ENCODE results near the gene MXD1. TPM values are rescaled to one million over a fixed set of nuclear protein-coding genes. Genes with fewer than 3 reads are reported as not detected.
A peak's percentile ranks its signal among the peaks of the same experiment; 100 is the strongest.

MXD1 gene
- total RNA-seq, 2 experiments from 2014 or later = 6.1 to 10.6 TPM

DNA sequence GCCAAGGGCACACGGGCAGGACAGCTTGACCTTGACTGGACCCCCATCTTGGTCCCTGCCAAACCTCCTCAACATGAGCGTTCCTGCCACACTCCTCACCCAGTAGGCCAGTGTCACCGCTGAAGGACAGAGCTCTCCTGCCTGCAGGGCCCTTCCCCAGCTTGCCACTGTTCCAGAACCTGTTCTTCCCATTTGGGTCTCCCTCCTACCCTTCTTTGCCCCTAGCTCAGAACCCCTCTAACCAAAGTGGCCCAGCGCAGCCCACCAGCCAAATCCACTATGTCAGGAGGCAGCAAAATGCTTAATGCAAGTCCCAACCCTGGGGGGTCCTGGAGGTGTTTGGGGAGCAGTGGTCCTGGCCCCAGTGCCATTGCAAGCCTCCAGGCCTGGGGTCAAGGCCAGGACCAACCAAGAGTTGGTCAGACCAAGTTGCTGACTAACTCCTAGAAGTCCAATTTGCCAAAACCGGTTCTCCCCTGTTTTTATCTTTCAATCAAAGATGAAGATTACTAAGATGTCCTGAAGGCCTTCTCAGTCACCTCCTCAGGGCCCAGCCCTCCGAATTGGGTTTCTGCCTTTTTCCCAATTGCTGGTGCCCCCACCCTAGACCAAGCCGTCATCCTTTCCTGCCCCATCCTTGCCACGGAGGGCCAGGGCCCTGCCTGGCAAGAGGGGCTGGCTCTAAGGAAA lies 51.0 kb downstream of the MXD1 start:
- DNase-seq (no peak), ATAC-seq (no peak)
- no peak overlapping the region for H3K4me3 Mint-ChIP-seq
- peaks cover 3% of the 10 kb centered on the region for H3K4me1 Mint-ChIP-seq
- no peaks in the 10 kb centered on the region for H3K9me3 Mint-ChIP-seq (ENCODE audit: low read depth)
- no peaks in the 10 kb centered on the region for H3K27me3 Mint-ChIP-seq
- POLR2A ChIA-PET = no interaction called here
- no peak overlapping the region for H3K27ac Mint-ChIP-seq
- H3K36me3 Mint-ChIP-seq (ENCODE audit: low read depth) = peaks cover 1% of the 10 kb centered on the region
- intact Hi-C loops (cut with DNase I, micrococcal nuclease) = no loop called here
- CTCF ChIA-PET = interaction anchor here (0.6 to 0.7 kb wide), 2 partner anchors 69 to 83 kb away, joined by 3 read pairs; no protein-coding TSS in a partner anchor

DNA sequence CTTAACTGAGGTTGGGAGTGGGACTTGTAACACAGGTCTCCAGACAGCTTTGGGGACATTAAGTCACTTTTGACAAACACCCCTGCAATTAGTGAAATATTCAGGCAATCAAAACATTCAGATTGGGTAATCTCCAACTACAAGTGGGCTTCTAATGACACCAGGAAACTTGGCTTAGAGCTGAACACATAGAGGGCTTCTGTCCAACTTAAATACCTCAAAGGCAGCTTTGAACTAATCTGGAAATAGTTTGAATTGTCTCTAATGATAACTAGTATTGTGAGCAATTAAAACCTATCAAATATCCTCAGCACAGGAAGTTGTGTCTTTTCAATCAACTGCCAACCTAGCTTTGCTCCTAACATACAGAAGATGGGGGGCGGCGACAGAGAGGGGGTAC lies 51.6 kb downstream of the MXD1 start:
- ChIA-PET POLR2A (no interaction called here), CTCF (interaction anchor here (0.7 kb wide), 1 partner anchor 69 kb away, joined by 3 read pairs; no protein-coding TSS in a partner anchor)
- H3K4me1 Mint-ChIP-seq = peaks cover 3% of the 10 kb centered on the region
- DNase-seq (no peak), ATAC-seq (no peak)
- H3K27me3 Mint-ChIP-seq = no peaks in the 10 kb centered on the region
- no peak overlapping the region for H3K4me3 Mint-ChIP-seq
- H3K9me3 Mint-ChIP-seq (ENCODE audit: low read depth) = no peaks in the 10 kb centered on the region
- intact Hi-C loops (cut with DNase I, micrococcal nuclease) = no loop called here
- H3K27ac Mint-ChIP-seq = no peak overlapping the region
- peaks cover 1% of the 10 kb centered on the region for H3K36me3 Mint-ChIP-seq (ENCODE audit: low read depth)

DNA sequence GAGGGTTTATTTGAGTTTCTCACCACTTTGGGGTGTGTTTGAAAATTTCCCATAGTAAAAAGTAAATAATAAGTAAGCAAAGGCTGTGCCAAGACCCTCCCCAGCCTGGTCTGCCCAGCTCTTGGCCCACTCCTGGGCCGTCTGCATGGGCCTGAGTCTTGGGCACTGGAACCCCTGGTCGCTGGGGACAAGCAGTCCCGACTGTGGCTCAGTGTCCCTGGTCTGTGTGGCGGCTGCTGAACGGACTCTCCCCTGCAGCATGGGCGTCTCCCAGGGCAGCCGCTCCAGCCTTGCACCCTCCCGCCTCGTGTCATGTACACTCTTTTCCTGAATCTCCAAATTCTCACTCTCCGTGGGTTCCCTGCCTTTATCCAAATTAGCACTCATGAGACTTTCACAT lies 53.7 kb downstream of the MXD1 start:
- no peaks in the 10 kb centered on the region for H3K9me3 Mint-ChIP-seq (ENCODE audit: low read depth)
- H3K4me3 Mint-ChIP-seq = no peak overlapping the region
- no peak for ATAC-seq
- H3K4me1 Mint-ChIP-seq = peaks cover 3% of the 10 kb centered on the region
- H3K36me3 Mint-ChIP-seq (ENCODE audit: low read depth) = peaks cover 1% of the 10 kb centered on the region
- no peak for DNase-seq
- ChIA-PET CTCF (interaction anchor here (0.7 kb wide), 1 partner anchor 15 kb away, joined by 3 read pairs; no protein-coding TSS in a partner anchor), POLR2A (no interaction called here)
- intact Hi-C loops (cut with DNase I, micrococcal nuclease) = no loop called here
- no peak overlapping the region for H3K27ac Mint-ChIP-seq
- H3K27me3 Mint-ChIP-seq = no peaks in the 10 kb centered on the region

DNA sequence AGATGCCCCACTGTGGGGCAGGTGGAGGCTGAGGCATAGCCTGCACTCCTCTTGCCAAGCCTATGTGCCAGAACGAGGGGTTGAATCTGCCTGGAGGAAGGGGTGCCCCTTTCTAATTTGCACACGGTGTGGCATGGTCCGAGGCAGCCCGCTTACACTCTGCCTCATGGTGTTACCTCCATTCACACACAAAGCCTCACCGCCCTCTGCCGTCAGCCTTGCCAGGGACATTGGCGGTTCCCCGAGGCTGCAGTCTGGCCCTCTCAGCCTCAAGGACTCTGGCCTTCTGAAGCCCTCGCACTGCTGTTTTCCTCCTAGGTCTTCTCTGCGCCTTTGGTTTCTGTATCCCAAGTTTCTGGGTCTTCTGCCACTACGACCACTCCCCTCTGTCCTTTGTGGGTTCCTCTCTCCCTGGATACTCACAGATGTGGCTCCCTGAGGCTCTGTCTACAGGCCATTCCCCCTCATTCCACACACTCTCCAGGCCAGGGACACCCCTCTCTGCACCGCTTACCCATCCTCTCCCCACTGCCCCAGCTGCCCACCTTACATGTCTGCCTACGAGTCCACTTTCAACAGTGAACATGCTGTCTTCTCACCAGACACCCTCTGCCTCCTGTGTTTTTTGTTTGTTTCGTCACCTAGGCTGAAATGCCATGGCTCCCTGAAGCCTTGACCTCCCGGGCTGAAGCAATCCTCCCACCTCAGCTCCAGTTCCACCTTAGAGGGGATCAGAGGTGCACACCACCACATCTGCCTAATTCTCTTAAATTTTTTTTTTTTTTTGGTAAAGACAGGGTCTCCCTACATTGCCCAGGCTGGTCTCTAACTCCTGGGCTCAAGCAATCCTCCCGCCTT lies 54.4 kb downstream of the MXD1 start:
- POLR2A ChIA-PET = no interaction called here

DNA sequence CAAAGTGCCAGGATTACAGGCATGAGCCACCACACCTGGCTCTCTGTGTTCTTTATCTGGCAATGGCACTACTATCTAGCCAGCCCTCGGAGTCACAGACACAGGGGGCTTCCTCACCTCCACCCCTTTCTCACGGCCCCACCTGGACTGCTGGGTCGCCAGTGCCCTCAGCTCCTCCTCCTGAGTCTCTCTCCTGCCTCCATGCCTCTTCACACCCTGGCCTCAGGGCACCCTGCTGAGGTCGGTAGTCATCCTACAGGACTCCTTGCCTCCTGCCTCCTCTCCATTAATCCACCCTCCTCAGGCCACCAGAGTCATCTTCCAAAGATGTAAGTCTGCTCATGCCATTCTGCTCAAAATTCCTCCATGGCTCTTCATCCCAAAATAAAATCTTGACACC lies 55.1 kb downstream of the MXD1 start:
- Mint-ChIP-seq H3K4me1 (no peaks in the 10 kb centered on the region), H3K9me3 (ENCODE audit: low read depth) (no peaks in the 10 kb centered on the region), H3K27me3 (no peaks in the 10 kb centered on the region), H3K36me3 (ENCODE audit: low read depth) (peaks cover 1% of the 10 kb centered on the region), H3K4me3 (no peak overlapping the region), H3K27ac (peak overlapping the region; percentile 4)
- no peak for DNase-seq
- no peak for ATAC-seq
- POLR2A ChIA-PET = no interaction called here
- intact Hi-C loops (cut with DNase I, micrococcal nuclease) = no loop called here
- CTCF ChIA-PET = no interaction called here

More for the DNA sequence above, 54.4 kb downstream of the MXD1 start:
- intact Hi-C loops (cut with DNase I, micrococcal nuclease) = no loop called here
- Mint-ChIP-seq H3K4me1 (peaks cover 3% of the 10 kb centered on the region), H3K27ac (no peak overlapping the region), H3K27me3 (no peaks in the 10 kb centered on the region), H3K36me3 (ENCODE audit: low read depth) (peaks cover 1% of the 10 kb centered on the region), H3K9me3 (ENCODE audit: low read depth) (no peaks in the 10 kb centered on the region), H3K4me3 (no peak overlapping the region)
- CTCF ChIA-PET = no interaction called here
- ATAC-seq (no peak), DNase-seq (no peak)

DNA sequence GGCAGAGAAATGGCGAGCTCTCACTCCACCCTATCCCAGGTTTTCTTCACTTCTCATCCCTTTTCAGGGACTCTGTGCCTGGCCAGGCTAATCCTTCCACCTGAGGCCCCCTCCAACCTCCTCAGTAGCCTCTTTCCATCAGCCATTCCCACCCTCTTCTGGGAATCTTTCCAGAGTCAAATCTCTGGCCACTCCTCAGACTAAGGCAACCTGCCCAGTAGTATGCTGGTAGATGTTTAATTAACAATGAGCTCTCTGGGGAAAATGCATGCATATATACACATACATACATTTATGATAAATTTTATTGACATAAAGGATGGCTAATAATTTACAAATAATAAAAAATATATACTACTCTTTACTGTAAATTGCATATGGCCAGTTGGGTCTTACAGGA lies 57.9 kb downstream of the MXD1 start:
- Mint-ChIP-seq H3K4me3 (no peak overlapping the region), H3K36me3 (ENCODE audit: low read depth) (peaks cover 1% of the 10 kb centered on the region), H3K27ac (no peak overlapping the region), H3K27me3 (no peaks in the 10 kb centered on the region), H3K4me1 (peaks cover 6% of the 10 kb centered on the region), H3K9me3 (ENCODE audit: low read depth) (no peaks in the 10 kb centered on the region)
- intact Hi-C loops (cut with DNase I, micrococcal nuclease) = no loop called here
- ChIA-PET CTCF (interaction anchor here (1.3 kb wide), 1 partner anchor 19 kb away, joined by 3 read pairs; no protein-coding TSS in a partner anchor), POLR2A (interaction anchor here (0.6 kb wide), 1 partner anchor 47 kb away, joined by 4 read pairs; no protein-coding TSS in a partner anchor)
- DNase-seq = no peak
- ATAC-seq = no peak

DNA sequence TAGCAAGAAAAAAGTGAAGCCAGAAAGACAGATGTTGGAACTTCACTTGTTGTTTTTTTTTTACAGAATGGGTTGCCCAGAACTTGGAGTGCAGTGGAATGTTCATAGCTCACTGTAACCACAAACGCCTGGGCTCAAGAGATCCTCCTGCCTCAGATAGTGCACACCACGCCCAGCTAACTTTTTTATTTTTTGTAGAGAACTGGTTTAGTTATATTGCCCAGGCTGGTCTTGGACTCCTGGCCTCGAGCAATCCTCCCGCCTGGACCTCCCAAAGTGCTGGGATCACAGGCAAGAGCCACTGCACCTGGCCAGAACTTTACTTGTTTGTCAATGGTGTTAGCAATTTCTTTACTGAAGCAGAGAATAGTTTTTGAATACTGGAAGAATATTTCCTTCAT lies 58.4 kb downstream of the MXD1 start:
- Mint-ChIP-seq H3K27ac (no peak overlapping the region), H3K36me3 (ENCODE audit: low read depth) (peaks cover 1% of the 10 kb centered on the region), H3K4me3 (no peak overlapping the region), H3K4me1 (peaks cover 6% of the 10 kb centered on the region), H3K27me3 (no peaks in the 10 kb centered on the region), H3K9me3 (ENCODE audit: low read depth) (no peaks in the 10 kb centered on the region)
- ChIA-PET CTCF (interaction anchor here (1.3 kb wide), 1 partner anchor 19 kb away, joined by 3 read pairs; no protein-coding TSS in a partner anchor), POLR2A (no interaction called here)
- DNase-seq (no peak), ATAC-seq (no peak)
- intact Hi-C loops (cut with DNase I, micrococcal nuclease) = no loop called here

DNA sequence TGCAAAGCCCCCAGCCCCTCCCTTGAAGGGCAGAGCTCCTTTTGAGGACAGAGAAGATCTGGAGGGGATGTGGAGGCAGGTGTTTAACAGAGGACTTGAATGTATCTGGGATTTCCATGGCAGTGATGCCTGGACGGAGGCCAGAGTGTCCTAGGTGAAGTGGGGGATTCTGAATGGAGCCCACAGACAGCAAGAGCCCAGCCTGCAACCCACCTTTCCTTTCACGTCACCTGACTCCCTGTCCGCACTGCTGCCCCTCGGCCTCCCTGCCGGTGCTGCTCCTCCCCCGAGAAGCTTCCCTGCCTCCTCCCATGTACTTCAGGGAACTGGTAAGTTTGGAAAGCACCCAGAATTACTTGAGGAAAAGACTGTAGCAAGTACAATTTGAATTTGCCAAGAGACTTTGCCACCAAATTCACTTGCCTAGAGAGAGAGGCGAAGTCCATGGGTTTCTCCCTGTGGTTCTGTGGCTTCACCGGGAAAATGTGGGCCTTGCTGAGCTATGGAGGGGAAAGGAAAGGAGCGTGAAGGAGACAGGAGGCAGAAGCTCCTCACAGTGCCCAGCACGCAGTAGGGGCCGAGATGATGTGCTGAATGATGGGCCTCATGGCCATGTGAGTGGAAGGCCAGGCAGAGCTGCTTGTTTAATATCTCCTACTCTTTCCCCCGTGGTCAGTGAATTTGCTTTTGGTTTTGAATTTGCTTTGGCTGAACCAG lies 60.4 kb downstream of the MXD1 start:
- ATAC-seq = no peak
- H3K4me1 Mint-ChIP-seq = peaks cover 6% of the 10 kb centered on the region
- intact Hi-C loops (cut with DNase I, micrococcal nuclease) = no loop called here
- DNase-seq = no peak
- H3K36me3 Mint-ChIP-seq (ENCODE audit: low read depth) = no peaks in the 10 kb centered on the region
- CTCF ChIA-PET = interaction anchor here (0.7 kb wide), 2 partner anchors 15 to 86 kb away, joined by 3 read pairs; no protein-coding TSS in a partner anchor
- no peaks in the 10 kb centered on the region for H3K27me3 Mint-ChIP-seq
- H3K27ac Mint-ChIP-seq = no peak overlapping the region
- no peak overlapping the region for H3K4me3 Mint-ChIP-seq
- H3K9me3 Mint-ChIP-seq (ENCODE audit: low read depth) = no peaks in the 10 kb centered on the region
- POLR2A ChIA-PET = no interaction called here

DNA sequence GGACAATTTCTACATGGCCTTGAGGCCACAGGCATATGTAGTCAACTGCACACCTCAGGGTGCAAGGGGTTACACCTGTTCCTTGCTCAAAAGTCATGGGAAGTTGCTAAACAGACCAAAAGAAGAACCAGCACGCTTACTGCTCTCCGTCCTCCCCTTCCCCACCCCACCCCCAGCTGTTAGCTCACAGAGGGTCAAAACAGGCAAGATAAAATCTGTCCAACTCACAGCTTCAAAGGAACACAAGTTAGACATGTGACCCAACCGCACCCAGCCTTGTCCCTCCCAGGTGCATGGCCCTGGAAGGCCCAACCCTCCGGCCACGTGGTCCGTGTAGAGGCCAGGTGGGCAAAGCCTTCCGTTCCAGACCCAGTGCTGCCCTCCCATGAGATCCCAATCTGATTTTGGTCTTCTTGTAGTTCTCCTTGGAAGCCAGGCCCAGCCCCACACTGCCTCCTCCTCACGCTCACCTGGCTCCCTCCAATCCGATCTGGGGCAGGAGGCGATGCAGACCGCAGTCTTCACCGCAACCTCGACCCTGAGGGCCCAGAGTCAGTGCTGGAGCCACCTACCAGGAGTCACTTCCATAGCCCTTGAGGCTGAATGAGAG lies 61.0 kb downstream of the MXD1 start:
- ChIA-PET POLR2A (no interaction called here), CTCF (interaction anchor here (0.7 kb wide), 2 partner anchors 14 to 87 kb away, joined by 3 read pairs; no protein-coding TSS in a partner anchor)
- H3K36me3 Mint-ChIP-seq (ENCODE audit: low read depth) = no peaks in the 10 kb centered on the region
- DNase-seq (no peak), ATAC-seq (no peak)
- no peak overlapping the region for H3K27ac Mint-ChIP-seq
- intact Hi-C loops (cut with DNase I, micrococcal nuclease) = no loop called here
- H3K9me3 Mint-ChIP-seq (ENCODE audit: low read depth) = no peaks in the 10 kb centered on the region
- H3K27me3 Mint-ChIP-seq = no peaks in the 10 kb centered on the region
- H3K4me1 Mint-ChIP-seq = peaks cover 6% of the 10 kb centered on the region
- no peak overlapping the region for H3K4me3 Mint-ChIP-seq

DNA sequence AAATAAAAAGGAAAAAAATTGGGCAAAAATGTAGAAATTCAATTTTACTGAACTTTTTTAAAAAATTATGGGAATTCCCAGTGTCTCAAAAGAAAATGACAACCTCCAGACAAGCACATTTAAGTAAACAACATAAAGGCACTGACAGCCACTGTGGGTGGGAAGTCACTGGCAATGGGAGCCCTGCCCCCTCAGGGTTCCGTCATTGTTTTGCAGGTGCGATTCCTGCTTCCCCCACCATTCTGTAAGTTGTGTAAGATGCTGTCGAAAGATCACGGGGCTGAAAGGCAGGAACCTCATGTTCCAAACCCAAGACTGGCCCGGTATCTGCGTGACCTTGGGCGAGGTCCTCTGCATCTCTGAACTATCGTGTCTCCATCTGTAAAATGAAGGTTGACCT lies 62.3 kb downstream of the MXD1 start:
- intact Hi-C loops (cut with DNase I, micrococcal nuclease) = no loop called here
- Mint-ChIP-seq H3K4me1 (peaks cover 6% of the 10 kb centered on the region), H3K36me3 (ENCODE audit: low read depth) (no peaks in the 10 kb centered on the region), H3K27ac (no peak overlapping the region), H3K27me3 (no peaks in the 10 kb centered on the region), H3K9me3 (ENCODE audit: low read depth) (no peaks in the 10 kb centered on the region), H3K4me3 (no peak overlapping the region)
- ATAC-seq = no peak
- POLR2A ChIA-PET = no interaction called here
- CTCF ChIA-PET = no interaction called here
- no peak for DNase-seq

DNA sequence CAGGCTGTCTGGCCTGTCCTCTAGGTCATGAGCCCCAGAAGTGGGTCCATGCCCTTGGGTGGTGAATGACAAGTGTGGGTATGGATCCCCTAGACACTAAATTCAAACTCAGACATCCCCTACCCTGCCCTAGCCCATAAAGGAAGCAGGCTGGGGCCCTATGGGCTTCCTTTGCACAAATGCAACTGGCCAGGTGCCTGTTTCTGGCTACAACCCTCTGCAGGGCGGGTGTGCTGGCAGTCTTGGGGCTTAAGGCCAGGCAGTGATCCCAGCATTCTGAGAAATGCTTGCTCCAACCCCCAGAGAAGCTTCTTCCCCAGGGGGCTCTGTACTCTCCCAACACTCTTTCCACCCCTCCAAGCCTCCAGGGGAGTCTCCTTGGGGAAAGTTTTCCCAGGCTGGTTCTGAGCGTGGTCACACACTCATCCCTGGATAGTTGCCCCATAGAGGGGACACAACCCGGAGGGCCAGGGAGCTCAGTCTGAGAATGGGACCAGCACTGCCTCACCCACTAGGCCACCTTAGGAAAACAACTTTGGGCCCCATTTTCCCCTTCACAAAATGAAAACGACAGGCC lies 63.1 kb downstream of the MXD1 start:
- no peaks in the 10 kb centered on the region for H3K36me3 Mint-ChIP-seq (ENCODE audit: low read depth)
- peaks cover 6% of the 10 kb centered on the region for H3K4me1 Mint-ChIP-seq
- H3K27ac Mint-ChIP-seq = no peak overlapping the region
- no peaks in the 10 kb centered on the region for H3K9me3 Mint-ChIP-seq (ENCODE audit: low read depth)
- intact Hi-C loops (cut with DNase I, micrococcal nuclease) = no loop called here
- DNase-seq = no peak
- H3K27me3 Mint-ChIP-seq = no peaks in the 10 kb centered on the region
- no peak overlapping the region for H3K4me3 Mint-ChIP-seq
- ATAC-seq = no peak
- ChIA-PET POLR2A (interaction anchor here (0.8 kb wide), 1 partner anchor 17 kb away, joined by 3 read pairs; the partner anchor contains the start of gene ASPRV1), CTCF (no interaction called here)
